GM23338 (cell line): ENCODE results near the gene SEC24C.
"Not testable (repeated sequence)": the region's sequence is repeated elsewhere in the genome, so short reads cannot be mapped to it uniquely, and the experiment has no call there.

ENCODE experiments used
- CREB1 ChIP-seq: fragments of 250-450 bp; sonication (Bioruptor Pico); IDR thresholded peaks from 2 replicates; pipeline ENCODE4 v1.5.0; 2020; ENCODE audit warnings: low read depth, mild to moderate bottlenecking, moderate library complexity
- EZH2 ChIP-seq: fragments of 200-600 bp; sonication (generic); IDR thresholded peaks from one replicate; pipeline ENCODE4 v1.8.0; 2017; ENCODE audit warnings: antibody characterized with exemption, mild to moderate bottlenecking, low read depth; ENCODE audit not compliant: unreplicated experiment
- EZH2phosphoT487 ChIP-seq: fragments of 200-600 bp; sonication (generic); IDR thresholded peaks from one replicate; pipeline ENCODE4 v1.8.1; 2018; ENCODE audit warnings: antibody characterized with exemption; ENCODE audit not compliant: unreplicated experiment
- TF ChIP-seq, protein P1 (sequence below): IDR thresholded peaks from one replicate; pipeline ENCODE4 v1.6.1; 2018; ENCODE audit warnings: antibody characterized with exemption; ENCODE audit not compliant: unreplicated experiment
- TF ChIP-seq, protein P2 (sequence below), 2 experiments: fragments of 200-600 bp in 1 of 2; sonication (generic) in 1 of 2; conservative IDR thresholded peaks; 2 replicates each; pipeline versions ENCODE4 v1.5.1 to v1.6.1; 2016 to 2017; ENCODE audit warnings: antibody characterized with exemption in 2 of 2, low read depth in 2 of 2, mild to moderate bottlenecking in 2 of 2, moderate library complexity in 1 of 2
- TF ChIP-seq, protein P3 (sequence below): IDR thresholded peaks from 2 replicates; pipeline ENCODE4 v1.6.1; 2016; ENCODE audit warnings: antibody characterized with exemption

DNA sequence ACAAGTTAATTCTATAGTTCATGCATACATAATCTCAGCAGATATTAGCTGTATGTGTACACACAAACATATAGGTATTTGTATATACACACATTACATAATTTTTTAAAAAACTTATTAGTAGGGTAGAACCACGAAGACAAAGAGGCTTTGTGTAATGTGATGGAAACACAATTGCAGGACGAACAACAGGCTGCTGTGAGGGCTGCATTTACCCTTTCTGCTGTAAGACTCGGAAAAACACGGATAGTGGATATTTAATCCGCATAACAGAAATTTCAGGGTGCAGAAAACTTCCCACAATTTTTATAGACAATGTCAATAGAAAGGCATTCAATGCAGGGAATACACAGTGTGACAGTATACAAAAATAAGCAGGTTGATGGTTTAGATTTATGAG lies 32.5 kb upstream of the SEC24C start:
- TF ChIP-seq, protein P1, sequence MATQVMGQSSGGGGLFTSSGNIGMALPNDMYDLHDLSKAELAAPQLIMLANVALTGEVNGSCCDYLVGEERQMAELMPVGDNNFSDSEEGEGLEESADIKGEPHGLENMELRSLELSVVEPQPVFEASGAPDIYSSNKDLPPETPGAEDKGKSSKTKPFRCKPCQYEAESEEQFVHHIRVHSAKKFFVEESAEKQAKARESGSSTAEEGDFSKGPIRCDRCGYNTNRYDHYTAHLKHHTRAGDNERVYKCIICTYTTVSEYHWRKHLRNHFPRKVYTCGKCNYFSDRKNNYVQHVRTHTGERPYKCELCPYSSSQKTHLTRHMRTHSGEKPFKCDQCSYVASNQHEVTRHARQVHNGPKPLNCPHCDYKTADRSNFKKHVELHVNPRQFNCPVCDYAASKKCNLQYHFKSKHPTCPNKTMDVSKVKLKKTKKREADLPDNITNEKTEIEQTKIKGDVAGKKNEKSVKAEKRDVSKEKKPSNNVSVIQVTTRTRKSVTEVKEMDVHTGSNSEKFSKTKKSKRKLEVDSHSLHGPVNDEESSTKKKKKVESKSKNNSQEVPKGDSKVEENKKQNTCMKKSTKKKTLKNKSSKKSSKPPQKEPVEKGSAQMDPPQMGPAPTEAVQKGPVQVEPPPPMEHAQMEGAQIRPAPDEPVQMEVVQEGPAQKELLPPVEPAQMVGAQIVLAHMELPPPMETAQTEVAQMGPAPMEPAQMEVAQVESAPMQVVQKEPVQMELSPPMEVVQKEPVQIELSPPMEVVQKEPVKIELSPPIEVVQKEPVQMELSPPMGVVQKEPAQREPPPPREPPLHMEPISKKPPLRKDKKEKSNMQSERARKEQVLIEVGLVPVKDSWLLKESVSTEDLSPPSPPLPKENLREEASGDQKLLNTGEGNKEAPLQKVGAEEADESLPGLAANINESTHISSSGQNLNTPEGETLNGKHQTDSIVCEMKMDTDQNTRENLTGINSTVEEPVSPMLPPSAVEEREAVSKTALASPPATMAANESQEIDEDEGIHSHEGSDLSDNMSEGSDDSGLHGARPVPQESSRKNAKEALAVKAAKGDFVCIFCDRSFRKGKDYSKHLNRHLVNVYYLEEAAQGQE: not testable (repeated sequence)
- TF ChIP-seq, protein P2, sequence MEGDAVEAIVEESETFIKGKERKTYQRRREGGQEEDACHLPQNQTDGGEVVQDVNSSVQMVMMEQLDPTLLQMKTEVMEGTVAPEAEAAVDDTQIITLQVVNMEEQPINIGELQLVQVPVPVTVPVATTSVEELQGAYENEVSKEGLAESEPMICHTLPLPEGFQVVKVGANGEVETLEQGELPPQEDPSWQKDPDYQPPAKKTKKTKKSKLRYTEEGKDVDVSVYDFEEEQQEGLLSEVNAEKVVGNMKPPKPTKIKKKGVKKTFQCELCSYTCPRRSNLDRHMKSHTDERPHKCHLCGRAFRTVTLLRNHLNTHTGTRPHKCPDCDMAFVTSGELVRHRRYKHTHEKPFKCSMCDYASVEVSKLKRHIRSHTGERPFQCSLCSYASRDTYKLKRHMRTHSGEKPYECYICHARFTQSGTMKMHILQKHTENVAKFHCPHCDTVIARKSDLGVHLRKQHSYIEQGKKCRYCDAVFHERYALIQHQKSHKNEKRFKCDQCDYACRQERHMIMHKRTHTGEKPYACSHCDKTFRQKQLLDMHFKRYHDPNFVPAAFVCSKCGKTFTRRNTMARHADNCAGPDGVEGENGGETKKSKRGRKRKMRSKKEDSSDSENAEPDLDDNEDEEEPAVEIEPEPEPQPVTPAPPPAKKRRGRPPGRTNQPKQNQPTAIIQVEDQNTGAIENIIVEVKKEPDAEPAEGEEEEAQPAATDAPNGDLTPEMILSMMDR (conservative IDR thresholded peaks at IDR 0.05; ENCODE audit: low read depth in 2 of 2): not testable (repeated sequence)
- not testable (repeated sequence) for TF ChIP-seq CREB1 (CRISPR knock-in tag); EZH2phosphoT487; EZH2
- TF ChIP-seq, protein P3, sequence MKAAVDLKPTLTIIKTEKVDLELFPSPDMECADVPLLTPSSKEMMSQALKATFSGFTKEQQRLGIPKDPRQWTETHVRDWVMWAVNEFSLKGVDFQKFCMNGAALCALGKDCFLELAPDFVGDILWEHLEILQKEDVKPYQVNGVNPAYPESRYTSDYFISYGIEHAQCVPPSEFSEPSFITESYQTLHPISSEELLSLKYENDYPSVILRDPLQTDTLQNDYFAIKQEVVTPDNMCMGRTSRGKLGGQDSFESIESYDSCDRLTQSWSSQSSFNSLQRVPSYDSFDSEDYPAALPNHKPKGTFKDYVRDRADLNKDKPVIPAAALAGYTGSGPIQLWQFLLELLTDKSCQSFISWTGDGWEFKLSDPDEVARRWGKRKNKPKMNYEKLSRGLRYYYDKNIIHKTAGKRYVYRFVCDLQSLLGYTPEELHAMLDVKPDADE: not testable (repeated sequence)
